ENCODE measurements around the gene LIPT1. TPM values are rescaled to one million over a fixed set of nuclear protein-coding genes. Genes with fewer than 3 reads are reported as not detected.
"Not testable (repeated sequence)": the region's sequence is repeated elsewhere in the genome, so short reads cannot be mapped to it uniquely, and the experiment has no call there.

Gene LIPT1
- 1 to 10 TPM; 5.6 to 6.1 TPM for total RNA-seq
- long read RNA-seq, partial matches to known transcripts, result 0 of 8 reads
- long read RNA-seq, other reads (novel, unspliced or antisense), result 3 of 8 reads

GRCh38 chr2:99154643-99155536 is at the start of gene LIPT1, which contains the start of gene TSGA10:
LIPT1 (plus strand) TSS chr2:99154967; CDS start chr2:99161958, 6,991 bp downstream.
TSGA10 (minus strand) TSS chr2:99154942; CDS start chr2:99109439, 45,503 bp downstream.
- intact Hi-C loops (cut with DNase I, micrococcal nuclease), result no loop called here
- ATAC-seq (peak; percentile 96), DNase-seq (peak; percentile 95)

GRCh38 chr2:99106913-99107312 is 47.9 kb upstream of the LIPT1 start:
- intact Hi-C loops (cut with DNase I, micrococcal nuclease), result no loop called here
- ATAC-seq, result no peak
- no peak for DNase-seq

GRCh38 chr2:99111236-99111635 is 43.5 kb upstream of the LIPT1 start:
- no peak for DNase-seq
- ATAC-seq, result no peak
- intact Hi-C loops (cut with DNase I, micrococcal nuclease), result no loop called here

- intact Hi-C loops (cut with DNase I, micrococcal nuclease), result no loop called here
- ATAC-seq, result no peak
- DNase-seq, result no peak
These were observed 42.8 kb upstream of the LIPT1 start for GRCh38 chr2:99111945-99112344.

GRCh38 chr2:99112617-99113016 is 42.1 kb upstream of the LIPT1 start:
- ATAC-seq, result no peak
- DNase-seq, result no peak
- intact Hi-C loops (cut with DNase I, micrococcal nuclease), result no loop called here

- DNase-seq (no peak), ATAC-seq (no peak)
- intact Hi-C loops (cut with DNase I, micrococcal nuclease), result no loop called here
These were observed 26.8 kb upstream of the LIPT1 start for GRCh38 chr2:99127981-99128380.

- DNase-seq; ATAC-seq; intact Hi-C loops (cut with DNase I, micrococcal nuclease): not testable (repeated sequence)
These were observed 19.7 kb upstream of the LIPT1 start for GRCh38 chr2:99135044-99135556.

GRCh38 chr2:99139003-99139402 is 15.8 kb upstream of the LIPT1 start:
- ATAC-seq, result no peak
- no peak for DNase-seq
- intact Hi-C loops (cut with DNase I, micrococcal nuclease), result no loop called here

GRCh38 chr2:99140056-99140859 is 14.5 kb upstream of the LIPT1 start:
- ATAC-seq (no peak), DNase-seq (no peak)
- intact Hi-C loops (cut with DNase I, micrococcal nuclease), result loop anchor here in 1 of 2 donors (5.0 kb wide), 1 partner anchor 42 kb away; the partner anchor contains the start of genes MITD1 and MRPL30

- DNase-seq, result no peak
- intact Hi-C loops (cut with DNase I, micrococcal nuclease), result loop anchor here in 1 of 2 donors (5.0 kb wide), 1 partner anchor 42 kb away; the partner anchor contains the start of genes MITD1 and MRPL30
These were observed 14.0 kb upstream of the LIPT1 start for GRCh38 chr2:99140860-99141109.

GRCh38 chr2:99141110-99142108 is 13.4 kb upstream of the LIPT1 start, which contains the start of gene C2orf15:
C2orf15 (plus strand) TSS chr2:99141707; CDS start chr2:99150559, 8,852 bp downstream.
- DNase-seq (peak; percentile 96 to 98), ATAC-seq (peak; percentile 91)
- intact Hi-C loops (cut with DNase I, micrococcal nuclease), result loop anchor here in 1 of 2 donors (5.0 kb wide), 1 partner anchor 41 kb away; the partner anchor contains the start of genes MITD1 and MRPL30

More at GRCh38 chr2:99140860-99141109, 14.0 kb upstream of the LIPT1 start:
- no peak for ATAC-seq

- intact Hi-C loops (cut with DNase I, micrococcal nuclease), result no loop called here
- no peak for ATAC-seq
- no peak for DNase-seq
These were observed 4.1 kb upstream of the LIPT1 start for GRCh38 chr2:99150706-99151105.

- DNase-seq (no peak), ATAC-seq (peak; percentile 27)
- intact Hi-C loops (cut with DNase I, micrococcal nuclease), result no loop called here
These were observed 2.4 kb upstream of the LIPT1 start for GRCh38 chr2:99152199-99152895.

GRCh38 chr2:99153921-99154604 is 704 bp upstream of the LIPT1 start:
- ATAC-seq, result no peak
- DNase-seq, result peak in 1 of 2 donors; percentile 12
- intact Hi-C loops (cut with DNase I, micrococcal nuclease), result no loop called here

- intact Hi-C loops (cut with DNase I, micrococcal nuclease), result no loop called here
These were observed 2.1 kb downstream of the LIPT1 start for GRCh38 chr2:99156891-99157290.

GRCh38 chr2:99158599-99158998 is 3.8 kb downstream of the LIPT1 start:
- intact Hi-C loops (cut with DNase I, micrococcal nuclease), result no loop called here
- ATAC-seq (no peak), DNase-seq (no peak)

More at GRCh38 chr2:99156891-99157290, 2.1 kb downstream of the LIPT1 start:
- DNase-seq, result no peak
- ATAC-seq, result no peak

GRCh38 chr2:99159594-99159993 is 4.8 kb downstream of the LIPT1 start:
- DNase-seq, result no peak
- intact Hi-C loops (cut with DNase I, micrococcal nuclease), result no loop called here

More at GRCh38 chr2:99159594-99159993, 4.8 kb downstream of the LIPT1 start:
- no peak for ATAC-seq

All from left colon (tissue), 2 donors.